ENCODE results near the gene SERHL2.
"Not testable (repeated sequence)": the region's sequence is repeated elsewhere in the genome, so short reads cannot be mapped to it uniquely, and the experiment has no call there.

SERHL2 gene

DNA sequence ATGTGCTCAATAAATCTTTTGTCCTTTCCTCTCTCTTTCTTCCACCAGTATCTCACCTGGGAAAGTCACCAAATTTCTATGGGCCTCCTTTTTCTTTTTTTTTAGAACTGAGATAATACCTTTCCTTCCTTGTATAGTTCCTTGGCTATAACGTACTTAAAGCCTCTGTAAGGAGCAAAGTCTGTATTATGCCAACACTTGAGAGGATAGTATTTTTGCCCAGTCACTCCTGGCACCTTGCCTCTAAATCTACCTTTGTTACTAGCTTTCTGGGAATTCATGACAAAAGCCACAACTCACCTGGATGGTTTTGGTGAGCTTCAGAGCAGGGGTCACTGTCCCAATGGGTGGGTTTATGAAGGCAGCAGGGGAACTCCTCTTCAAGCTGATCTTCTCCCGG, 48.7 kb downstream of the SERHL2 start:
- H3K27me3 ChIP-seq (replicated peaks in 2 of 5; ENCODE audit: control insufficient read depth in 4 of 5, insufficient read depth in 5 of 5, low read length in 4 of 5), result no peaks in the 10 kb centered on the region
- H3K9me3 ChIP-seq (ENCODE audit: control extremely low read depth in 1 of 5, control insufficient read depth in 4 of 5, insufficient read depth in 2 of 5, low read depth in 1 of 5, low read length in 4 of 5), result no peaks in the 10 kb centered on the region
- H3K27ac ChIP-seq (ENCODE audit: insufficient read depth in 1 of 2, low read depth in 1 of 2, low read length in 2 of 2, poor library complexity in 1 of 2, severe bottlenecking in 2 of 2), result no peak overlapping the region
- CTCF ChIA-PET, result interaction anchor here (1.5 kb wide), 1 partner anchor 9 kb away, joined by 4 read pairs; no protein-coding TSS in a partner anchor
- H3K4me3 ChIP-seq (ENCODE audit: control insufficient read depth in 1 of 7, extremely low read depth in 1 of 7, insufficient read depth in 4 of 7, low read depth in 2 of 7, low read length in 6 of 7), result no peak overlapping the region
- no peaks in the 10 kb centered on the region for H3K4me1 ChIP-seq (ENCODE audit: control extremely low read depth in 1 of 4, control insufficient read depth in 4 of 4, insufficient read depth in 4 of 4, low read length in 3 of 4)
- 100% methylated on average over 2 of the region's 2 CpGs for WGBS (ENCODE audit: insufficient coverage)
- POLR2A ChIA-PET, result interaction anchor here (1.0 kb wide), 1 partner anchor 11 kb away, joined by 3 read pairs; no protein-coding TSS in a partner anchor
- no peak for DNase-seq
- peaks cover 14 to 71% (median 57%) of the 10 kb centered on the region in 4 experiments for H3K36me3 ChIP-seq (ENCODE audit: control insufficient read depth in 4 of 4, insufficient read depth in 4 of 4, low read length in 3 of 4)

GRCh38 chr22:42603427-42603826, 49.7 kb downstream of the SERHL2 start:
- Histone ChIP-seq H3K27ac (ENCODE audit: insufficient read depth in 1 of 2, low read depth in 1 of 2, low read length in 2 of 2, poor library complexity in 1 of 2, severe bottlenecking in 2 of 2) (no peak overlapping the region), H3K36me3 (ENCODE audit: control insufficient read depth in 4 of 4, insufficient read depth in 4 of 4, low read length in 3 of 4) (peaks cover 14 to 68% (median 56%) of the 10 kb centered on the region in 4 experiments), H3K4me1 (ENCODE audit: control extremely low read depth in 1 of 4, control insufficient read depth in 4 of 4, insufficient read depth in 4 of 4, low read length in 3 of 4) (no peaks in the 10 kb centered on the region), H3K27me3 (replicated peaks in 2 of 5; ENCODE audit: control insufficient read depth in 4 of 5, insufficient read depth in 5 of 5, low read length in 4 of 5) (no peaks in the 10 kb centered on the region), H3K9me3 (ENCODE audit: control extremely low read depth in 1 of 5, control insufficient read depth in 4 of 5, insufficient read depth in 2 of 5, low read depth in 1 of 5, low read length in 4 of 5) (no peaks in the 10 kb centered on the region), H3K4me3 (ENCODE audit: control insufficient read depth in 1 of 7, extremely low read depth in 1 of 7, insufficient read depth in 4 of 7, low read depth in 2 of 7, low read length in 6 of 7) (no peak overlapping the region)
- 100% methylated on average over 2 of the region's 2 CpGs for WGBS (ENCODE audit: insufficient coverage)
- CTCF ChIA-PET, result interaction anchor here (1.3 kb wide), 1 partner anchor 35 kb away, joined by 3 read pairs; no protein-coding TSS in a partner anchor
- POLR2A ChIA-PET, result no interaction called here
- no peak for DNase-seq

DNA sequence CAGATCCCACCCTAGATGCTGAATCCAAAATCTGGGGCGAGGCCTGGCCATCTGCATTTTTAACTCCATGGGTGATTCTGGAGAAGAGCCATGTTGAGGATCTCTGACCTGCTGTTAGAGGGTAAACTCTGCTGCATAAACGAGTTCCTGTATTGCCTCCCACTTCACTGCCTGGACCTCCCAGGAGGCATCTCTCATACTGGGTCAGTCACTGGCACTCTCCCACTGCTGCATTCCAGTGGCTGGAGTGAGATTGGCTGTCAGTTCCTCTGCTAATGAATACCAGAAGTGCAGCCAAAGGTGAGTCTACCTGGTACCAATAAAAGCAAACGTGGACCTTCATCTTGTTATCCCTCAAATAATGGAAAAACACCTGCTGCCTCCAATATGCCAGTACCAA, 50.6 kb downstream of the SERHL2 start:
- Histone ChIP-seq H3K27ac (ENCODE audit: insufficient read depth in 1 of 2, low read depth in 1 of 2, low read length in 2 of 2, poor library complexity in 1 of 2, severe bottlenecking in 2 of 2) (no peak overlapping the region), H3K9me3 (ENCODE audit: control extremely low read depth in 1 of 5, control insufficient read depth in 4 of 5, insufficient read depth in 2 of 5, low read depth in 1 of 5, low read length in 4 of 5) (no peaks in the 10 kb centered on the region), H3K36me3 (ENCODE audit: control insufficient read depth in 4 of 4, insufficient read depth in 4 of 4, low read length in 3 of 4) (peaks cover 11 to 65% (median 58%) of the 10 kb centered on the region in 4 experiments), H3K4me3 (ENCODE audit: control insufficient read depth in 1 of 7, extremely low read depth in 1 of 7, insufficient read depth in 4 of 7, low read depth in 2 of 7, low read length in 6 of 7) (no peak overlapping the region), H3K4me1 (ENCODE audit: control extremely low read depth in 1 of 4, control insufficient read depth in 4 of 4, insufficient read depth in 4 of 4, low read length in 3 of 4) (peaks cover 0 to 5% (median 1%) of the 10 kb centered on the region in 4 experiments), H3K27me3 (replicated peaks in 2 of 5; ENCODE audit: control insufficient read depth in 4 of 5, insufficient read depth in 5 of 5, low read length in 4 of 5) (no peaks in the 10 kb centered on the region)
- WGBS (ENCODE audit: insufficient coverage), result 94% methylated on average over 2 of the region's 3 CpGs
- DNase-seq, result no peak
- POLR2A ChIA-PET, result interaction anchor here (3.0 kb wide), 1 partner anchor 11 kb away, joined by 9 read pairs; the partner anchor contains the start of gene POLDIP3
- CTCF ChIA-PET, result interaction anchor here (1.3 kb wide), 1 partner anchor 36 kb away, joined by 3 read pairs; no protein-coding TSS in a partner anchor

DNA sequence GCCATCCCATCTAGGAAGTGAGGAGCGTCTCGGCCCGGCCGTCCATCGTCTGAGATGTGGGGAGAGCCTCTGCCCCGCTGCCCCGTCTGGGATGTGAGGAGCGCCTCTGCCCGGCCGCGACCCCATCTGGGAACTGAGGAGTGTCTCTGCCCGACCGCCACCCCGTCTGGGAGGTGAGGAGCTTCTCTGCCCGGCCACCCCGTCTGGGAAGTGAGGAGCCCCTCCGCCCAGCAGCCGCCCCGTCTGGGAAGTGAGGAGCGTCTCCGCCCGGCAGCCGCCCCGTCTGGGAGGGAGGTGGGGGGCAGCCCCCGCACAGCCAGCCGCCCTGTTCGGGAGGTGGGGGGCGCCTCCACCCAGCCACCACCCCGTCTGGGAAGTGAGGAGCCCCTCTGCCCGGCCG, 53.9 kb downstream of the SERHL2 start:
- H3K27me3 ChIP-seq (replicated peaks in 2 of 5; ENCODE audit: control insufficient read depth in 4 of 5, insufficient read depth in 5 of 5, low read length in 4 of 5); H3K4me3 ChIP-seq (ENCODE audit: control insufficient read depth in 1 of 7, extremely low read depth in 1 of 7, insufficient read depth in 4 of 7, low read depth in 2 of 7, low read length in 6 of 7); CTCF ChIA-PET; POLR2A ChIA-PET; DNase-seq; H3K9me3 ChIP-seq (ENCODE audit: control extremely low read depth in 1 of 5, control insufficient read depth in 4 of 5, insufficient read depth in 2 of 5, low read depth in 1 of 5, low read length in 4 of 5); H3K27ac ChIP-seq (ENCODE audit: insufficient read depth in 1 of 2, low read depth in 1 of 2, low read length in 2 of 2, poor library complexity in 1 of 2, severe bottlenecking in 2 of 2): not testable (repeated sequence)
- 97% methylated on average over 20 of the region's 31 CpGs for WGBS (ENCODE audit: insufficient coverage)
- H3K4me1 ChIP-seq (ENCODE audit: control extremely low read depth in 1 of 4, control insufficient read depth in 4 of 4, insufficient read depth in 4 of 4, low read length in 3 of 4), result peaks cover 3 to 26% (median 21%) of the 10 kb centered on the region in 4 experiments
- peaks cover 3 to 68% (median 36%) of the 10 kb centered on the region in 4 experiments for H3K36me3 ChIP-seq (ENCODE audit: control insufficient read depth in 4 of 4, insufficient read depth in 4 of 4, low read length in 3 of 4)

GRCh38 chr22:42608136-42608822, 54.5 kb downstream of the SERHL2 start:
- peaks cover 2 to 62% (median 30%) of the 10 kb centered on the region in 4 experiments for H3K36me3 ChIP-seq (ENCODE audit: control insufficient read depth in 4 of 4, insufficient read depth in 4 of 4, low read length in 3 of 4)
- H3K4me3 ChIP-seq (ENCODE audit: control insufficient read depth in 1 of 7, extremely low read depth in 1 of 7, insufficient read depth in 4 of 7, low read depth in 2 of 7, low read length in 6 of 7), result no peak overlapping the region
- H3K27me3 ChIP-seq (replicated peaks in 2 of 5; ENCODE audit: control insufficient read depth in 4 of 5, insufficient read depth in 5 of 5, low read length in 4 of 5), result no peaks in the 10 kb centered on the region
- ChIA-PET POLR2A (interaction anchor here (0.6 kb wide), 1 partner anchor 1003 kb away, joined by 3 read pairs; no protein-coding TSS in a partner anchor), CTCF (interaction anchor here (1.2 kb wide), 1 partner anchor 13 kb away, joined by 5 read pairs; no protein-coding TSS in a partner anchor)
- DNase-seq, result no peak
- no peak overlapping the region for H3K27ac ChIP-seq (ENCODE audit: insufficient read depth in 1 of 2, low read depth in 1 of 2, low read length in 2 of 2, poor library complexity in 1 of 2, severe bottlenecking in 2 of 2)
- H3K9me3 ChIP-seq (ENCODE audit: control extremely low read depth in 1 of 5, control insufficient read depth in 4 of 5, insufficient read depth in 2 of 5, low read depth in 1 of 5, low read length in 4 of 5), result no peaks in the 10 kb centered on the region
- peaks cover 8 to 33% (median 27%) of the 10 kb centered on the region in 4 experiments for H3K4me1 ChIP-seq (ENCODE audit: control extremely low read depth in 1 of 4, control insufficient read depth in 4 of 4, insufficient read depth in 4 of 4, low read length in 3 of 4)
- WGBS (ENCODE audit: insufficient coverage), result 94% methylated on average over 6 of the region's 11 CpGs

- POLR2A ChIA-PET, result interaction anchor here (0.6 kb wide), 1 partner anchor 1003 kb away, joined by 3 read pairs; no protein-coding TSS in a partner anchor
Observed at GRCh38 chr22:42608823-42609361, 55.1 kb downstream of the SERHL2 start.

More at GRCh38 chr22:42608823-42609361, 55.1 kb downstream of the SERHL2 start:
- Histone ChIP-seq H3K9me3 (ENCODE audit: control extremely low read depth in 1 of 5, control insufficient read depth in 4 of 5, insufficient read depth in 2 of 5, low read depth in 1 of 5, low read length in 4 of 5) (no peaks in the 10 kb centered on the region), H3K27ac (ENCODE audit: insufficient read depth in 1 of 2, low read depth in 1 of 2, low read length in 2 of 2, poor library complexity in 1 of 2, severe bottlenecking in 2 of 2) (peak overlapping the region; percentile 40), H3K27me3 (replicated peaks in 2 of 5; ENCODE audit: control insufficient read depth in 4 of 5, insufficient read depth in 5 of 5, low read length in 4 of 5) (no peaks in the 10 kb centered on the region), H3K4me3 (ENCODE audit: control insufficient read depth in 1 of 7, extremely low read depth in 1 of 7, insufficient read depth in 4 of 7, low read depth in 2 of 7, low read length in 6 of 7) (no peak overlapping the region), H3K36me3 (ENCODE audit: control insufficient read depth in 4 of 4, insufficient read depth in 4 of 4, low read length in 3 of 4) (peaks cover 0 to 56% (median 28%) of the 10 kb centered on the region in 4 experiments), H3K4me1 (ENCODE audit: control extremely low read depth in 1 of 4, control insufficient read depth in 4 of 4, insufficient read depth in 4 of 4, low read length in 3 of 4) (peaks cover 9 to 38% (median 33%) of the 10 kb centered on the region in 4 experiments)
- WGBS (ENCODE audit: insufficient coverage), result 95% methylated on average over 11 of the region's 11 CpGs
- CTCF ChIA-PET, result interaction anchor here (1.2 to 1.4 kb wide), 3 partner anchors 14 to 38 kb away, joined by 3 to 5 read pairs (median 3); no protein-coding TSS in a partner anchor
- DNase-seq, result no peak
